Spleen (tissue), 7 donors: ENCODE data around the gene FAM136A.
"Not testable (repeated sequence)": the region's sequence is repeated elsewhere in the genome, so short reads cannot be mapped to it uniquely, and the experiment has no call there.

Source experiments
- CTCF ChIP-seq, 11 experiments: fragments of 200-600 bp in 7 of 11; fragments of 450-650 bp in 4 of 11; sonication (generic) in 4 of 11; IDR thresholded peaks in 8 of 11; conservative IDR thresholded peaks in 3 of 11; 1 replicate in 7 of 11; 2 replicates in 4 of 11; pipeline versions ENCODE4 v1.4.0 to v1.8.0; 2016 to 2021; ENCODE audit warnings: antibody characterized with exemption in 11 of 11, inconsistent platforms in 4 of 11, mild to moderate bottlenecking in 1 of 11
- POLR2AphosphoS5 ChIP-seq, 3 donors: sonication (generic); formaldehyde crosslinking; IDR thresholded peaks; one replicate each; pipeline ENCODE4 v1.5.1; 2017; ENCODE audit warnings: antibody characterized with exemption in 3 of 3
- donor health status: DM: no; HTN: no; CAD: no; lungs with moderate emphysema.
- donor health status: DM: no; HTN: no; CAD: no.
- donor health status: DM: no; HTN: no; CAD: no.

- not testable (repeated sequence) for TF ChIP-seq CTCF (IDR thresholded peaks at IDR 0.05 in 8 of 11, conservative IDR thresholded peaks at IDR 0.05 in 3 of 11); POLR2AphosphoS5 (IDR thresholded peaks at IDR 0.05)
Observed at GRCh38 chr2:70269422-70270302, 32.2 kb downstream of the FAM136A start.
